Right lobe of liver (tissue), 4 donors: ENCODE data around the gene BAIAP2L2.

Experiments
- POLR2A ChIP-seq: fragments of 450-650 bp; IDR thresholded peaks from one replicate; pipeline ENCODE4 v1.6.1; 2017; ENCODE audit warnings: antibody characterized with exemption, mild to moderate bottlenecking
- TF ChIP-seq, protein P1 (sequence below), 4 donors: fragments of 200-600 bp in 3 of 4; fragments of 450-650 bp in 1 of 4; IDR thresholded peaks; one replicate each; pipeline versions ENCODE4 v1.5.1 to v1.8.0; 2016 to 2022; ENCODE audit warnings: antibody characterized with exemption in 4 of 4, mild to moderate bottlenecking in 2 of 4
- donor health status: DM: no; HTN: no; CAD: no.
- donor health status: DM: no; HTN: no; CAD: no.
- donor health status: DM: no; HTN: yes; CAD: no.

DNA sequence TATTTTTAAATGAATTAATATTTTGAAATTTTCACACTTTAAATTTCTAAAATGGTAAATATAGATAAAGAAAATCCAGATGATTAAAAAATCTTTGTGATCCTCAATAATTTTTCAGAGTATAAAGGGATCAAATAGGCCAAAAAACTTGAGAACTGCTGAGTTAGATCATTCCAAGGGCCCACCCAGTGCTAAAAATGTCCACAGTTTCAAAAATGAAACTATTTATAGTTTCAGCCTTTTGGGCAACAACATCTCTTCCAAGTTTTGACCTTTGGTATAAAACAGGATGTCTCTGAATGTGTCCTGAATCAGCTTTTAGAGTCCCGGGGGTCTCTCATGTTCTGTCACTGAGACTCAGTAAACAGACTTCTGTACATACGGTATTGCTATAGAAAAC, 20.9 kb upstream of the BAIAP2L2 start:
- no peak for TF ChIP-seq POLR2A
- TF ChIP-seq, protein P1, sequence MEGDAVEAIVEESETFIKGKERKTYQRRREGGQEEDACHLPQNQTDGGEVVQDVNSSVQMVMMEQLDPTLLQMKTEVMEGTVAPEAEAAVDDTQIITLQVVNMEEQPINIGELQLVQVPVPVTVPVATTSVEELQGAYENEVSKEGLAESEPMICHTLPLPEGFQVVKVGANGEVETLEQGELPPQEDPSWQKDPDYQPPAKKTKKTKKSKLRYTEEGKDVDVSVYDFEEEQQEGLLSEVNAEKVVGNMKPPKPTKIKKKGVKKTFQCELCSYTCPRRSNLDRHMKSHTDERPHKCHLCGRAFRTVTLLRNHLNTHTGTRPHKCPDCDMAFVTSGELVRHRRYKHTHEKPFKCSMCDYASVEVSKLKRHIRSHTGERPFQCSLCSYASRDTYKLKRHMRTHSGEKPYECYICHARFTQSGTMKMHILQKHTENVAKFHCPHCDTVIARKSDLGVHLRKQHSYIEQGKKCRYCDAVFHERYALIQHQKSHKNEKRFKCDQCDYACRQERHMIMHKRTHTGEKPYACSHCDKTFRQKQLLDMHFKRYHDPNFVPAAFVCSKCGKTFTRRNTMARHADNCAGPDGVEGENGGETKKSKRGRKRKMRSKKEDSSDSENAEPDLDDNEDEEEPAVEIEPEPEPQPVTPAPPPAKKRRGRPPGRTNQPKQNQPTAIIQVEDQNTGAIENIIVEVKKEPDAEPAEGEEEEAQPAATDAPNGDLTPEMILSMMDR (IDR thresholded peaks at IDR 0.05) = no peak
